WERI-Rb-1 (cell line): ENCODE data around the gene EFCAB13.

Source experiments
- DNase-seq: peaks from one replicate; pipeline ENCODE4 v3.0.0-alpha.2; 2020
- H3K27ac ChIP-seq: fragments of 250-450 bp; sonication (Bioruptor Pico); 2 replicates; pipeline ENCODE4 v1.5.1; 2020; ENCODE audit warnings: mild to moderate bottlenecking, moderate library complexity
- H3K27me3 ChIP-seq: fragments of 250-450 bp; sonication (Bioruptor Pico); 2 replicates; pipeline ENCODE4 v1.5.1; 2021; ENCODE audit warnings: mild to moderate bottlenecking, low read depth, moderate library complexity; ENCODE audit not compliant: insufficient read depth, severe bottlenecking
- H3K36me3 ChIP-seq: fragments of 250-450 bp; sonication (Bioruptor Pico); 2 replicates; pipeline ENCODE4 v1.5.1; 2020; ENCODE audit warnings: mild to moderate bottlenecking, moderate library complexity
- H3K4me3 ChIP-seq: 2 replicates; pipeline ENCODE4 v1.5.1; 2011; ENCODE audit warnings: low read depth, mild to moderate bottlenecking, control low read depth, low read length
- H3K9me3 ChIP-seq: fragments of 250-450 bp; sonication (Bioruptor Pico); 2 replicates; pipeline ENCODE4 v1.5.1; 2021; ENCODE audit warnings: mild to moderate bottlenecking, moderate library complexity; ENCODE audit not compliant: severe bottlenecking
- TF ChIP-seq, protein P1 (sequence below): IDR thresholded peaks from 2 replicates; pipeline ENCODE4 v1.5.1; 2011; ENCODE audit warnings: low read depth, mild to moderate bottlenecking, control low read depth, inconsistent platforms, low read length

Gene EFCAB13

GRCh38 chr17:47295874-47296255, 27.9 kb upstream of the EFCAB13 start:
- TF ChIP-seq, protein P1, sequence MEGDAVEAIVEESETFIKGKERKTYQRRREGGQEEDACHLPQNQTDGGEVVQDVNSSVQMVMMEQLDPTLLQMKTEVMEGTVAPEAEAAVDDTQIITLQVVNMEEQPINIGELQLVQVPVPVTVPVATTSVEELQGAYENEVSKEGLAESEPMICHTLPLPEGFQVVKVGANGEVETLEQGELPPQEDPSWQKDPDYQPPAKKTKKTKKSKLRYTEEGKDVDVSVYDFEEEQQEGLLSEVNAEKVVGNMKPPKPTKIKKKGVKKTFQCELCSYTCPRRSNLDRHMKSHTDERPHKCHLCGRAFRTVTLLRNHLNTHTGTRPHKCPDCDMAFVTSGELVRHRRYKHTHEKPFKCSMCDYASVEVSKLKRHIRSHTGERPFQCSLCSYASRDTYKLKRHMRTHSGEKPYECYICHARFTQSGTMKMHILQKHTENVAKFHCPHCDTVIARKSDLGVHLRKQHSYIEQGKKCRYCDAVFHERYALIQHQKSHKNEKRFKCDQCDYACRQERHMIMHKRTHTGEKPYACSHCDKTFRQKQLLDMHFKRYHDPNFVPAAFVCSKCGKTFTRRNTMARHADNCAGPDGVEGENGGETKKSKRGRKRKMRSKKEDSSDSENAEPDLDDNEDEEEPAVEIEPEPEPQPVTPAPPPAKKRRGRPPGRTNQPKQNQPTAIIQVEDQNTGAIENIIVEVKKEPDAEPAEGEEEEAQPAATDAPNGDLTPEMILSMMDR, result no peak
- H3K9me3 ChIP-seq, result no peaks in the 10 kb centered on the region
- H3K4me3 ChIP-seq, result no peak overlapping the region
- DNase-seq, result no peak
- H3K36me3 ChIP-seq, result no peaks in the 10 kb centered on the region
- no peak overlapping the region for H3K27ac ChIP-seq
- H3K27me3 ChIP-seq, result no peaks in the 10 kb centered on the region

- no peaks in the 10 kb centered on the region for H3K36me3 ChIP-seq
- TF ChIP-seq, protein P1, result no peak
- no peaks in the 10 kb centered on the region for H3K9me3 ChIP-seq
- DNase-seq, result no peak
- H3K27me3 ChIP-seq, result no peaks in the 10 kb centered on the region
- H3K27ac ChIP-seq, result no peak overlapping the region
- no peak overlapping the region for H3K4me3 ChIP-seq
These were observed 25.9 kb upstream of the EFCAB13 start for GRCh38 chr17:47297661-47298400.

GRCh38 chr17:47298712-47299111, 25.0 kb upstream of the EFCAB13 start:
- DNase-seq, result no peak
- Histone ChIP-seq H3K9me3 (no peaks in the 10 kb centered on the region), H3K36me3 (no peaks in the 10 kb centered on the region), H3K27me3 (no peaks in the 10 kb centered on the region), H3K27ac (no peak overlapping the region), H3K4me3 (no peak overlapping the region)
- TF ChIP-seq, protein P1, result no peak

DNA sequence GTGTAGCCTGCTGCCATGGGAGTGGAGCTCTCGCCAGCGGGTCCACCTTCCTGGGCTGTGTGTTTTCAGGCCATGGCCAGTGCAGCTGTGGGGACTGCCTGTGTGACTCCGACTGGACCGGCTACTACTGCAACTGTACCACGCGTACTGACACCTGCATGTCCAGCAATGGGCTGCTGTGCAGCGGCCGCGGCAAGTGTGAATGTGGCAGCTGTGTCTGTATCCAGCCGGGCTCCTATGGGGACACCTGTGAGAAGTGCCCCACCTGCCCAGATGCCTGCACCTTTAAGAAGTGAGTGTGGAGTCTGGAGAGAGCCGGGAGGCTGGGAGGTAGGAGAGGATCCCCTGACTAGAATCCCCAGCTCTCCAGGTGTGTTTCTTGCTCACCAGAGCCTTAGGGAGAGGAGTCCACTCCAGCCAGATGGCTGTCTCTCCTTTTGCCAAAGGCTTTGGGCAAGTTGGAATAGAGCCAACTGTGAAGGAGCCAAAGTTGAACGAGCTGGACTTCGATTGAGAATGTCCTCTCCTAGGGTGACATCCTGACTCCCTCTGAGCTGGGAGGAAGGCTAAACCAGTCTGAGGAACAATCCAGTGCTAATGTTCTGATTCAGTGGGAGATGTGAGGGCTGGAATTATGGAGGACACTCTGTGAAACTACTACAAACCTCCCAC, 24.4 kb upstream of the EFCAB13 start:
- TF ChIP-seq, protein P1, result no peak
- no peak overlapping the region for H3K4me3 ChIP-seq
- H3K27ac ChIP-seq, result no peak overlapping the region
- no peaks in the 10 kb centered on the region for H3K36me3 ChIP-seq
- no peaks in the 10 kb centered on the region for H3K27me3 ChIP-seq
- no peaks in the 10 kb centered on the region for H3K9me3 ChIP-seq
- DNase-seq, result no peak

GRCh38 chr17:47300718-47301117, 23.0 kb upstream of the EFCAB13 start:
- H3K27ac ChIP-seq, result no peak overlapping the region
- TF ChIP-seq, protein P1, result no peak
- no peak for DNase-seq
- H3K36me3 ChIP-seq, result no peaks in the 10 kb centered on the region
- no peaks in the 10 kb centered on the region for H3K9me3 ChIP-seq
- H3K27me3 ChIP-seq, result no peaks in the 10 kb centered on the region
- H3K4me3 ChIP-seq, result no peak overlapping the region
